ENCODE data around the gene FARSB.

DNA sequence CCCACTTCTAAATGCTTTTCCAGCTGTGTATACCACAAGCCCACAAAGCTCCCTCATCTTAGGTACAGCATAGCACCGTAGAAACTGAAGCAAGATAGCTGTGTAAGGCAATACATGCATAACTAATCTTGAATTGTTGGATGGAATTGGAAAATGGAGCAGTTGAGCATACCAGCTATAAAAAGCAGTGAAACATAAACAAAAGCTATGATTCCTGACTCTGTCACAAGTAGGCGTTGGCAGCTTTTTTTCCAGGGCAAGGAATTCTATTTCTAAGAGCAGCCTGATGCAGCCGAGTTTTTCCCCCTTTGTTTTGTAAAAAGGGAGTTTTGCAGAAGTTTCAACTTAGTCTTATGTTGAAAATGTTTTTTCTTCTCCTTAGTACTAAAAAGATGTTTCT lies 48.0 kb upstream of the FARSB start:
- no peak for TF ChIP-seq POLR2A (IDR thresholded peaks at IDR 0.05)
- TF ChIP-seq, protein P1, sequence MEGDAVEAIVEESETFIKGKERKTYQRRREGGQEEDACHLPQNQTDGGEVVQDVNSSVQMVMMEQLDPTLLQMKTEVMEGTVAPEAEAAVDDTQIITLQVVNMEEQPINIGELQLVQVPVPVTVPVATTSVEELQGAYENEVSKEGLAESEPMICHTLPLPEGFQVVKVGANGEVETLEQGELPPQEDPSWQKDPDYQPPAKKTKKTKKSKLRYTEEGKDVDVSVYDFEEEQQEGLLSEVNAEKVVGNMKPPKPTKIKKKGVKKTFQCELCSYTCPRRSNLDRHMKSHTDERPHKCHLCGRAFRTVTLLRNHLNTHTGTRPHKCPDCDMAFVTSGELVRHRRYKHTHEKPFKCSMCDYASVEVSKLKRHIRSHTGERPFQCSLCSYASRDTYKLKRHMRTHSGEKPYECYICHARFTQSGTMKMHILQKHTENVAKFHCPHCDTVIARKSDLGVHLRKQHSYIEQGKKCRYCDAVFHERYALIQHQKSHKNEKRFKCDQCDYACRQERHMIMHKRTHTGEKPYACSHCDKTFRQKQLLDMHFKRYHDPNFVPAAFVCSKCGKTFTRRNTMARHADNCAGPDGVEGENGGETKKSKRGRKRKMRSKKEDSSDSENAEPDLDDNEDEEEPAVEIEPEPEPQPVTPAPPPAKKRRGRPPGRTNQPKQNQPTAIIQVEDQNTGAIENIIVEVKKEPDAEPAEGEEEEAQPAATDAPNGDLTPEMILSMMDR (IDR thresholded peaks at IDR 0.05), result no peak
